ENCODE data around the gene TP73.

Gene TP73

GRCh38 chr1:3771108-3772026 is 119.1 kb downstream of the TP73 start:
- DNase-seq: no peak

- peak; percentile 94 for DNase-seq
Observed at GRCh38 chr1:3772027-3772714, 119.9 kb downstream of the TP73 start.

GRCh38 chr1:3772715-3773571 is 120.6 kb downstream of the TP73 start, which contains the start of gene SMIM1:
SMIM1 (plus strand) TSS chr1:3772749; CDS start chr1:3775374, 2,625 bp downstream.
- no peak for DNase-seq

- no peak for DNase-seq
Observed at GRCh38 chr1:3773572-3774275, 121.4 kb downstream of the TP73 start.

GRCh38 chr1:3774276-3774945 is 122.1 kb downstream of the TP73 start:
- no peak for DNase-seq

GRCh38 chr1:3774946-3775489 is 122.7 kb downstream of the TP73 start:
- DNase-seq: no peak

- peak; percentile 84 for DNase-seq
Observed at GRCh38 chr1:3775490-3776230, 123.3 kb downstream of the TP73 start.

- no peak for DNase-seq
Observed at GRCh38 chr1:3776231-3776961, 124.1 kb downstream of the TP73 start.

GRCh38 chr1:3777078-3777547 is 124.8 kb downstream of the TP73 start:
- no peak for DNase-seq

- no peak for DNase-seq
Observed at GRCh38 chr1:3777647-3778589, 125.6 kb downstream of the TP73 start.

- DNase-seq: no peak
Observed at GRCh38 chr1:3778590-3779264, 126.4 kb downstream of the TP73 start.

- DNase-seq: no peak
Observed at GRCh38 chr1:3779265-3779911, 127.1 kb downstream of the TP73 start.

- DNase-seq: no peak
Observed at GRCh38 chr1:3779912-3780416, 127.6 kb downstream of the TP73 start.

- DNase-seq: no peak
Observed at GRCh38 chr1:3780901-3781300, 128.6 kb downstream of the TP73 start.

GRCh38 chr1:3783651-3784474 is 131.5 kb downstream of the TP73 start:
- no peak for DNase-seq

- DNase-seq: no peak
Observed at GRCh38 chr1:3785045-3785444, 132.7 kb downstream of the TP73 start.
